ENCODE results near the gene TMOD2.

TMOD2 gene

GRCh38 chr15:51803965-51804364 is 52.6 kb downstream of the TMOD2 start:
- CTCF ChIA-PET, result no interaction called here
- TF ChIP-seq HDGF (IDR thresholded peaks at IDR 0.05; ENCODE audit: borderline replicate concordance) (no peak), ZNF384 (IDR thresholded peaks at IDR 0.05) (no peak), TARDBP (IDR thresholded peaks at IDR 0.05) (no peak), PKNOX1 (IDR thresholded peaks at IDR 0.05) (no peak), BHLHE40 (IDR thresholded peaks at IDR 0.05; ENCODE audit: borderline replicate concordance) (no peak), FOXM1 (IDR thresholded peaks at IDR 0.05; ENCODE audit: borderline replicate concordance) (no peak), ELF4 (IDR thresholded peaks at IDR 0.05) (no peak), L3MBTL2 (conservative IDR thresholded peaks at IDR 0.05) (no peak), FOXK2 (IDR thresholded peaks at IDR 0.05) (no peak), FOXA1 (IDR thresholded peaks at IDR 0.05) (no peak), ARNT (IDR thresholded peaks at IDR 0.05) (no peak), CTBP1 (IDR thresholded peaks at IDR 0.05; ENCODE audit: borderline replicate concordance) (no peak), SP1 (IDR thresholded peaks at IDR 0.05) (no peak)
- POLR2A ChIA-PET, result no interaction called here
- DNase-seq (ENCODE audit: extremely low spot score), result no peak

GRCh38 chr15:51806123-51806522 is 54.7 kb downstream of the TMOD2 start:
- DNase-seq (ENCODE audit: extremely low spot score), result no peak
- ChIA-PET POLR2A (no interaction called here), CTCF (no interaction called here)
- TF ChIP-seq PKNOX1 (IDR thresholded peaks at IDR 0.05) (no peak), ARNT (IDR thresholded peaks at IDR 0.05) (no peak), FOXA1 (IDR thresholded peaks at IDR 0.05) (no peak), BHLHE40 (IDR thresholded peaks at IDR 0.05; ENCODE audit: borderline replicate concordance) (no peak), SP1 (IDR thresholded peaks at IDR 0.05) (no peak), ELF4 (IDR thresholded peaks at IDR 0.05) (no peak), LEF1 (IDR thresholded peaks at IDR 0.05; ENCODE audit: borderline replicate concordance) (no peak), HDGF (IDR thresholded peaks at IDR 0.05; ENCODE audit: borderline replicate concordance) (no peak), CTBP1 (IDR thresholded peaks at IDR 0.05; ENCODE audit: borderline replicate concordance) (no peak)

GRCh38 chr15:51809457-51809856 is 58.1 kb downstream of the TMOD2 start:
- TF ChIP-seq NFRKB (IDR thresholded peaks at IDR 0.05), result no peak
- no peak for TF ChIP-seq TARDBP (IDR thresholded peaks at IDR 0.05)
- TF ChIP-seq LEF1 (IDR thresholded peaks at IDR 0.05; ENCODE audit: borderline replicate concordance), result no peak
- TF ChIP-seq BHLHE40 (IDR thresholded peaks at IDR 0.05; ENCODE audit: borderline replicate concordance), result no peak
- no peak for TF ChIP-seq HDGF (IDR thresholded peaks at IDR 0.05; ENCODE audit: borderline replicate concordance)
- TF ChIP-seq FOXA1 (IDR thresholded peaks at IDR 0.05), result no peak
- TF ChIP-seq ARNT (IDR thresholded peaks at IDR 0.05), result no peak
- no peak for TF ChIP-seq SUZ12 (IDR thresholded peaks at IDR 0.05)
- no peak for DNase-seq (ENCODE audit: extremely low spot score)
- POLR2A ChIA-PET, result no interaction called here
- CTCF ChIA-PET, result no interaction called here

GRCh38 chr15:51812598-51812997 is 61.2 kb downstream of the TMOD2 start:
- ChIA-PET POLR2A (no interaction called here), CTCF (no interaction called here)
- DNase-seq (ENCODE audit: extremely low spot score), result no peak

GRCh38 chr15:51814606-51815005 is 63.2 kb downstream of the TMOD2 start:
- POLR2A ChIA-PET, result no interaction called here
- DNase-seq (ENCODE audit: extremely low spot score), result no peak
- no peak for TF ChIP-seq BHLHE40 (IDR thresholded peaks at IDR 0.05; ENCODE audit: borderline replicate concordance)
- no peak for TF ChIP-seq SUZ12 (IDR thresholded peaks at IDR 0.05)
- TF ChIP-seq PKNOX1 (IDR thresholded peaks at IDR 0.05), result no peak
- no peak for TF ChIP-seq L3MBTL2 (conservative IDR thresholded peaks at IDR 0.05)
- TF ChIP-seq FOXK2 (IDR thresholded peaks at IDR 0.05), result no peak
- TF ChIP-seq SP1 (IDR thresholded peaks at IDR 0.05), result no peak
- TF ChIP-seq NFRKB (IDR thresholded peaks at IDR 0.05), result no peak
- TF ChIP-seq ZNF384 (IDR thresholded peaks at IDR 0.05), result no peak
- TF ChIP-seq FOXM1 (IDR thresholded peaks at IDR 0.05; ENCODE audit: borderline replicate concordance), result no peak
- no peak for TF ChIP-seq ELF4 (IDR thresholded peaks at IDR 0.05)
- TF ChIP-seq LEF1 (IDR thresholded peaks at IDR 0.05; ENCODE audit: borderline replicate concordance), result no peak
- no peak for TF ChIP-seq HDGF (IDR thresholded peaks at IDR 0.05; ENCODE audit: borderline replicate concordance)
- no peak for TF ChIP-seq TARDBP (IDR thresholded peaks at IDR 0.05)
- TF ChIP-seq CTBP1 (IDR thresholded peaks at IDR 0.05; ENCODE audit: borderline replicate concordance), result no peak
- no peak for TF ChIP-seq ARNT (IDR thresholded peaks at IDR 0.05)
- CTCF ChIA-PET, result no interaction called here

More at GRCh38 chr15:51812598-51812997, 61.2 kb downstream of the TMOD2 start:
- TF ChIP-seq LEF1 (IDR thresholded peaks at IDR 0.05; ENCODE audit: borderline replicate concordance), result no peak
- TF ChIP-seq SUZ12 (IDR thresholded peaks at IDR 0.05), result no peak
- no peak for TF ChIP-seq BHLHE40 (IDR thresholded peaks at IDR 0.05; ENCODE audit: borderline replicate concordance)
- TF ChIP-seq HDGF (IDR thresholded peaks at IDR 0.05; ENCODE audit: borderline replicate concordance), result no peak
- TF ChIP-seq ELF4 (IDR thresholded peaks at IDR 0.05), result no peak

- ChIA-PET POLR2A (no interaction called here), CTCF (no interaction called here)
- DNase-seq (ENCODE audit: extremely low spot score), result no peak
- no peak for TF ChIP-seq ARNT (IDR thresholded peaks at IDR 0.05)
- no peak for TF ChIP-seq HDGF (IDR thresholded peaks at IDR 0.05; ENCODE audit: borderline replicate concordance)
- TF ChIP-seq BHLHE40 (IDR thresholded peaks at IDR 0.05; ENCODE audit: borderline replicate concordance), result no peak
- no peak for TF ChIP-seq ELF4 (IDR thresholded peaks at IDR 0.05)
- no peak for TF ChIP-seq LEF1 (IDR thresholded peaks at IDR 0.05; ENCODE audit: borderline replicate concordance)
- TF ChIP-seq TARDBP (IDR thresholded peaks at IDR 0.05), result no peak
- TF ChIP-seq L3MBTL2 (conservative IDR thresholded peaks at IDR 0.05), result no peak
- TF ChIP-seq FOXK2 (IDR thresholded peaks at IDR 0.05), result no peak
- no peak for TF ChIP-seq ZNF384 (IDR thresholded peaks at IDR 0.05)
- TF ChIP-seq SP1 (IDR thresholded peaks at IDR 0.05), result no peak
- TF ChIP-seq FOXM1 (IDR thresholded peaks at IDR 0.05; ENCODE audit: borderline replicate concordance), result no peak
- TF ChIP-seq CTBP1 (IDR thresholded peaks at IDR 0.05; ENCODE audit: borderline replicate concordance), result no peak
- TF ChIP-seq PKNOX1 (IDR thresholded peaks at IDR 0.05), result no peak
- TF ChIP-seq NFRKB (IDR thresholded peaks at IDR 0.05), result no peak
- no peak for TF ChIP-seq FOXA1 (IDR thresholded peaks at IDR 0.05)
- no peak for TF ChIP-seq SUZ12 (IDR thresholded peaks at IDR 0.05)
These were observed 65.2 kb downstream of the TMOD2 start for GRCh38 chr15:51816611-51817010.

Measured in HEK293T (cell line).